GOT3 (cell line): ENCODE measurements around the gene CMTM3.
"Not testable (repeated sequence)": the region's sequence is repeated elsewhere in the genome, so short reads cannot be mapped to it uniquely, and the experiment has no call there.

Source experiments
- DNase-seq: peaks from one replicate; lab custom pipeline; 2025; ENCODE audit warnings: mixed read lengths; lab: John Stamatoyannopoulos, UW

CMTM3 gene

GRCh38 chr16:66610111-66610820, 5.8 kb downstream of the CMTM3 start:
- DNase-seq, result no peak

DNA sequence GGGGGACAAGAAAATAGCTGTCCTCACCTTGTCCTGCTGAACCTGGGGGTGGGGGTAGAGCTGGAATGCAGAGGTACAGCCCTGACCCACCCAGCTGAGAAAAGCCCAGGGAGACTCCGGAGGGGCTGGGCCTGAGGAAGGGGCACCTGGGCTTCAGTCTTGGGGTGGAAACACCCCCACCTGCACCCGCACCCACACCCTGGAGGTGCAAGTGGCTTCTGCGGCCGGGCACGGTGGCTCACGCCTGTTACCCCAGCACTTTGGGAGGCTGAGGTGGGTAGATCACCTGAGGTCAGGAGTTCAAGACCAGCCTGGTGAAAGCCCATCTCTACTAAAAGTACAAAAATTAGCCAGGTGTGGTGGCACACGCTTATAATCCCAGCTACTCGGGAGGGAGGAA, 7.4 kb downstream of the CMTM3 start:
- not testable (repeated sequence) for DNase-seq

DNA sequence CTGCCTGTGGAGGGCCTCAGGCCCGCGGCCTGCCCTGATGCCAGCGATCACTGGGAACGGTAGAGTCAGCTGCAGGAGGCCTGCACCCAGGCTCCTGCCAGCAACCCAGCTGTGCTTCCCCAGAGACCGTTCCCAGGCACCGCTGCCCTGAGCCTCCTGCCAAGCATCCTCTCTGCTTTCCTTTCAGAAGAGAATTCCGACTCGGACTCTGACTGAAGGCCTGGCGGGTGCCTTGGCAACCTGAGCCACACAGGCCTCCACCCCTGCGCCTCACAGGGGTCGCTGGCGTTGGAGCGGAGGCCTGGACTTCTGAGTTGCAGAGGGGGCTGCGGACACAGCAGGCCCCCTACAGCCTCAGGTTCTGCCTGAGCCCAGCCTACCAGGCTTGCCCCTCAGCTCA, 7.9 kb downstream of the CMTM3 start:
- DNase-seq, result no peak

DNA sequence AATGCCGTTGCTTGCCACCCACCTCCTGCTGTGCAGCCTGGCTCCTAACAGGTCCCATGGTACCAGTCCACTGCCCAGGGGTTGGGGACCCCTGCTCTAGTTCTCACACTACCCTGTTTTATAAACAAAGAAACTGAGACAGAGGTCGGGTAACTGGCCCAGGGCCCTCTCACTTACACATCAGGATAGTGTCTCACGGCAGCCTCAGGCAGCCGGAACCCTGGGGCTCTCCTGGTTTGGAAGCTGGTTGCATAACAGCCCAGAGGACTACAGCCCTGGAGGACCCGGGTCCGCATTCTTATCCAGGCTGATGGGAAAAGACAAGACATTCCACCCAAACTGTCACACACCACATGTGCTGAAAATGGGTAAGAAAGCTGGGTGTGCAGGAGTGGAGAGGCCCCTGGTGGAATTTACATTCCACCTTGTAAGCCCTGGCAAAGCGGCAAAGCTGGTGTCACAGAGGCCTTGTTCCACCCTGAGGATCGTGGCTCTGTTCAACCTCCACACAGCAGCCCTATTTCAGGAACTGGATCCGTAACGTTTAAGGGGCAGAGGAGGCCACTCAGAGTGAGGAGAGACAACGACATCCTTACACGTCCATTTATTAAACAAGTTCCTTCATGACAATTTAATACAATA, 9.8 kb downstream of the CMTM3 start:
- DNase-seq, result no peak

DNA sequence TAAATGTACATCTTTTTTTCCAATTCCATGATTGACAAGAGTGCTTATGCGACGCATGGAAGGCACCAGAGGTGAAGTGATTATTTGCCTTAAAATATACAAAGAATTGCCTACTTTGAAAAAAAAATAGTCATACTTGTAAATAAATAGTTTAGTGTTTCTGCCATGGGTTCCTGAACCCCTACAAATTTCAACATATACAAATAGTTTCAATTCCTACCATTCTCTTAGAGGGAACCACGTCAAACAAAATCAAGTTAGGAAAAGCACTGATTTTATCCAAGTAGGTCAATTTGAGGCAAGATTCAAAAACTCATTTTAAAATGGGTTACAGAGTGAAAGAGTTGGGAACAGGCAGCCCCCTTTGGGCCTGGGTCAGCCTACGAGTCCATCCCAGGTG, 11.7 kb downstream of the CMTM3 start:
- no peak for DNase-seq

DNA sequence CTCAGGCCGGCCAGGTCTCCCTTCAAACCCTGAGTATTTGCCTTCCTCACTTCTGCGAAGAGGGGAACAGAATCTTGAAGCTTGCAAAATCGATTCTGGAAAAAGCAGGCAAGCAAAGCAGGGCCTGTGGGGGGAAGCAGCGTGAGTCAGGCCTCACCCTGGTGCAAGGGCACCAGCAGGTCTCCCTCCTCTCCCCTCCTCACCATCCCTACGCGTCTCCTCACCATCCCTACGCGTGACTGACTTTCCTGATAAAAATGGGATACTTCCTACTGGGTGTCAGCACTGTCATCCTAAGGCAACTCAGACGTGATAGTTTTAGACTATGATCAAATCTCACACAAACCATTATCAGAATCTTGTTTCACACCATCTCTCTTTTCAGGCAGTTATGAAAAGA, 12.1 kb downstream of the CMTM3 start:
- DNase-seq, result no peak

DNA sequence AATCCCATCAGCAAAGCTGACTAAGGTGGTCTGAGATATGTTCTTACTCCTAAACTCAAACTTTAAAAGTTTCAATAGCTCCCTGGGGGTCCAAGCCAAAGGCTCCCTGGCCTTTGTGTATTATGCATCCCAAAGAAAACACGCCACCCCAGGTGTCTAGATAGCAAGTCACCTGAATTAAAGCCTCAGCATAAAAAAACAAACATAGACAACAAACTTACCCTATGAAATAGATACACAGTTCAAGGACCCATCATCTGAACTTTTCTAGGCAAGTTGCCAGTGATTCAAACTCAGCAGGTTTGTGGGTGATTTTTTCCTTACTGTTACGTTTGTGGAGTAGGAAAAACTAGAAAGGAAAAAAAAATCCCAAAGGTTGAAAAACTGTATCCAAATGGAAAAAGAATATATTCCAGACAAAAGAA, 12.5 kb downstream of the CMTM3 start:
- DNase-seq, result no peak

- no peak for DNase-seq
Observed at GRCh38 chr16:66617728-66618127, 13.2 kb downstream of the CMTM3 start.

DNA sequence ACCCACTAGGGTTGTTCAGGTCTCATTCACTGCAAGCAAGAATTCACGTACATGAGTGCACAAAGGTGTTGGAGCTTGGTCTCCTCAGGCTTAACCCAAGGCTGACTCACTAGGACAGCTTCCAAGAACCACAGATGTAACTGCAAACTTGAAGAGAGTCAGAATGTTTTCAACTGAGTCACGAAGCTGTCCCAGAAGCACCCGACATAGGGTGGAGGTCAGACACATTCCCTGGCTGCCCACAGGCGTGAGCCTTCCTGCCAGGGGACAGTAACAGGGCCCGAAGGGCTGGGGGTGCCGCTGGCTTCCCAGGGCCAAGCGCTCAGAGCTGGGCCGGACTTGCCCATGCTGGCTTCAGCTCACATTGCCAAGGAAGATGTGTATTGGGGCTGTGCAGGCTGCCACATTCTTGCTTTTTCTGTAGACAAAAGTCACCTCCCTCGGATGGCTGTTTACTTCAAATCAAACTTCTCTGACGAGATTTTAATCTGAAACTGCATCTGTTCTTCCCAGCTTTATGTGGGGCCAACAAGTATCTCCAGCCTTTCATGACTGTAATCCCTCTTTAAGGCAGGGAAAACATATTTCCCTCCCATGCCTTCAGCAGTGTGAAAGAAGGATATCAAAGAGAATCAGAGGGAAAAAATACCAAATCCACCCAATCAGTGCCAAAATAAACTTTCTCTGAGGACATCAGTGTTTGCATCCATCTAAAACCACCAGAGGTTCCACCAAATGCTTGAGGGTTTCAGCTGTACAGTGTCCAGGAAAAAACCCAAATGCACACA, 14.3 kb downstream of the CMTM3 start:
- DNase-seq, result peak; percentile 28

DNA sequence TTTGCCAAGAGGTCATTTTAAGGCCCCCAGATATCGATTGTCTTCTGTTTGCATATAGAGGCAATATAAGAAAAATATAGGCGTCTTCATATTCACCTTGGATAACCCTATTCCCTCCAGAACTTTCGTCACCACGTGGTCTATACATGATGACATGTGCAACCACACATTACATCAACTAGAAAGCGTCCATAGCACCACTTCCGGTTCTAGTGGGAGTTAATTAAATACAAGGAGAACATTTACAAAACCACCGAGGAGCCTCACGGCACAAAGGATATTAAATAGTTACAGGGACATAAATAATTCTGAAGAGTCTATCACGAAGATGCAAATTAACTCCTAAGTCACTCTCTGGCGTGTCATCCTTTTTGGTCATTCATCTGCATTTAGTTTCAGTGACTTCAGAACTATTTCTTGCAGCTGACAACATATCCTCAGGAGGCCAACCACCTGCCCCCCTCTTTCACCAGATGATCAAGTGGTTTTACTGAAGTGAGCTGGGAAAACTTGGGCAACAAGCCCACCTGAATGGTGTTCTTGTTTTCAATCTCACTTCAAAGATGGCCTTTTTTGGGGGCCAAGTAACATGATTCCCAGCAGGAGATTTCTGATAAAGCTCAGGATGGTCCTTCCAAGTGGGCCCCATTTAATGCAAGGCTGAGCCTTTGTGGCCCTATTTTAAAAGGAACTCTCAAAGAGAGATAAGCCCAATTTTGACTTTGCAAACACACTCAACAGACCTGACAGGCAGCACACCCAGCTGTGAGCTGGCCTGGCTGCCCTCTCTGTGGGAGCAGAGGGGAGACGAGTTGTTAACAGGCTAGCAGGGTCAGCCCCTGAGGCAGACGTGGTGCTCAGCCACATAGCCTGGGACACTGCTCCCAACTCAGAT, 15.3 kb downstream of the CMTM3 start:
- DNase-seq, result no peak

GRCh38 chr16:66620429-66620795, 15.9 kb downstream of the CMTM3 start:
- no peak for DNase-seq

GRCh38 chr16:66621973-66622372, 17.5 kb downstream of the CMTM3 start:
- DNase-seq, result no peak

DNA sequence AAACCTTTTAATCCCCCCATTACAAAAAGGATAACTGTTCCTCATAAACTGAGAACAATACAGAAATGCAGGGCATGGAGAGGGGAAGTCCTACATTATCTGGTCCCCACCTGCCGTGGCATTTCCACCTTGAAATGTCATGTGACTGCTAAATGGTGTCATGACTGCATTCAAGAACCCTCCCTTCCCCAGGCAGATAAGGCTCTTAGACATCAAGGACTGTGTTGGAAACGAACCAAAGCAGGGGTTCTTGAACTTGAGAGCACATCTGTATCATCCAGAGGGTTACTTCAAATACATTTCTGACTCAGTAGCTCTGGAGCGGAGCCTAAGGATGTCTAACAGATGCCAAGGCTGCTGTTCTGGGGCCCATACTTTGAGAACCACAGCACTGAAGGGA, 18.4 kb downstream of the CMTM3 start:
- DNase-seq, result no peak

DNA sequence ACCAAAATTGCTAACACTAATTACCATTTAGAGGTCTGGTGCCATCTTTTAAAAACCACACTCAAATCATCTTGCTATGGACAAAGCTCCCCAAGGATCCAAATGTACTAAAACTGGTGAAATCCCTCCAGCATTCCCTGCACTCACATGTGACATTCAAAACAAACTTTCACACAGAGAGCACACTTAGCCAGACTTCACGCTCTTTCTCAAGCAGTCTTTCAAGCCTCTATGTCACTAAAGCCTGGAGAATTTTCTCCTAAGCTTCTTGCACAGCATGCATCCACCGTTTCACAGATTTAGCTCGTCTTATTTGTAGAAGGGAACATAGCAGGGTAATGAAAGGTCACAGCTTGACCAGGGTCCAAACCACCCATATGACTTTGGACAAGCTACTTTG, 19.3 kb downstream of the CMTM3 start:
- no peak for DNase-seq

- not testable (repeated sequence) for DNase-seq
Observed at GRCh38 chr16:66627611-66628378, 23.3 kb downstream of the CMTM3 start.

DNA sequence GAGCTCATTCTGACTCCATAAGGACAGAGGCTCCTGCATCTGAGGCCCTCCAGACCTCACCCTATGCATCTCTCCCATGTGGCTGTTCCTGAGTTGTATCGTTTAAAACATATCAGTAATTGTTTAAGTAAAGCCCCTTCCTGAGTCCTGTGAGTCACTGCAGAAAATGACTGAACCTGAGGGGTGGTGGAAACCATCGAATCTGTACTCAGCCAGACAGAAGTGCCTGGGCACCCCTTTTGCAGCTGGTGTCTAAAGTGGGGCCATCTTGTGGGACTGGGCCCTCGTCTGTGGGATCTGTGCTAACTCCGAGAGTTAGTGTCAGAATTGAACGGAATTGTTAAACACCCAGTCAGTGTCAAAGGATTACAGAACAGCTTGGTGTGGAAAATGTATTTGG, 25.4 kb downstream of the CMTM3 start:
- no peak for DNase-seq

GRCh38 chr16:66630561-66631260, 26.2 kb downstream of the CMTM3 start:
- not testable (repeated sequence) for DNase-seq

- not testable (repeated sequence) for DNase-seq
Observed at GRCh38 chr16:66631558-66631957, 27.1 kb downstream of the CMTM3 start.

DNA sequence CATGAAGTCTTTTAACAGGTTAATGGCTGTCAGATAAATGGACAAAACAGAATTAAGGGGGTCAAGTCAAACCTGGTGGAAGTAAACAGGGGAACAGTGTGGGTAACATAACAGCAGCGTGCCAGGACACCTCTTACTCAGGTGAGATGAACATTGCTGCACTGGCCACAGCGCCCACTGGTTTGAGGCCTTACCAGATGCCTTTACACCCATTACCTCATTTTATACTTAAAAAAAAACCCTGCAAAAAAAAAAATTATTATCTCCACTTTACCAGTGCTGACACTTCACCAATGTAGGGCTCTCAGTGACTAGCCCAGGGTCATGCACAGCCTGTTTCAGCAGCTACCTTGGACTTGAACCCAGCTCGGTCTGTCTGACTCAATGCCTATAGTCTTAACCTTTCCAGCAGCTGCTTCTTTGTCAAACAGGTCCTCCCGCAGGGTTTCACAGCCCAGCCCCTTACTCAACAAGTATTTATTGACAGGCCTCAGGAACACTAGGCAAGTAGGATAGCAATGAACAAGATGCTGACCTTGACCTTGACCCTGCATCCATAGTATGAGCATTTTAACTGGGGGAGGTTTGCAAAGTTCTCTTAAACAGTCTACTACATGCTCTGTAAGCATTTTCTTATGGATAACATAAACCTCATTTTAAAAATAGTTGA, 30.2 kb downstream of the CMTM3 start:
- no peak for DNase-seq

DNA sequence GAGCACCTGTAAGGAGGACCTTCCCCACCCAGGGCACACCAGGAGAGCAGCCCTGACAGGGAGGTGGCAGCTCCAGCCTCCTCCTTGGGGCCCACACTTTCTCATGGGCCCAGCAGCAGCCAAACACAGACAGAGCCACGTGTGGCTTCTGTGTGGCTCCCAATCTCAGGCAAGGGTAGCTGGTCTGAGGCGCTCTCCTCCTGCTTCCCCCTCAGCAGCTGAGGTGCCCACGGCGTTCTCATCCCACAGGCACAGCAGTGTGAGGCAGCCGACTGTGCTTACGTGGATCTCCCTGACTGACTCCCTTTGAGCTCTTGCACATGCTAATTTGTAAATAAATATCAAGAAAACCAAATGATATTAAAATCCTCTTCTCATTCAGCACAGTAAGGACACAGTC, 30.9 kb downstream of the CMTM3 start:
- no peak for DNase-seq
